IMR-90 (cell line): ENCODE measurements around the gene POU2F2.

ENCODE experiments used
- BHLHE40 ChIP-seq: fragments of 150-350 bp; IDR thresholded peaks from 2 replicates; pipeline ENCODE4 v1.6.1; 2016; ENCODE audit warnings: mild to moderate bottlenecking, low read depth, low read length
- CEBPB ChIP-seq: IDR thresholded peaks from 2 replicates; pipeline ENCODE4 v1.6.1; 2012; ENCODE audit warnings: low read depth, low read length, improper control_type of control experiment
- CHD1 ChIP-seq: IDR thresholded peaks from 2 replicates; pipeline ENCODE4 v1.6.1; 2012; ENCODE audit warnings: low read depth, low read length, improper control_type of control experiment
- ELK1 ChIP-seq: fragments of 150-350 bp; IDR thresholded peaks from 2 replicates; pipeline ENCODE4 v1.6.1; 2016; ENCODE audit warnings: low read depth, mild to moderate bottlenecking, low read length, moderate library complexity, borderline replicate concordance
- FOS ChIP-seq: fragments of 150-350 bp; IDR thresholded peaks from 2 replicates; pipeline ENCODE4 v1.6.1; 2016; ENCODE audit warnings: low read depth, low read length
- MAFK ChIP-seq: IDR thresholded peaks from 2 replicates; pipeline ENCODE4 v1.6.1; 2012; ENCODE audit warnings: low read depth, low read length, improper control_type of control experiment
- MXI1 ChIP-seq: IDR thresholded peaks from 2 replicates; pipeline ENCODE4 v1.6.1; 2012; ENCODE audit warnings: low read depth, mild to moderate bottlenecking, low read length, moderate library complexity, borderline replicate concordance
- POLR2A ChIP-seq: IDR thresholded peaks from 2 replicates; pipeline ENCODE4 v1.6.1; 2012; ENCODE audit warnings: mild to moderate bottlenecking, low read depth, low read length
- RAD21 ChIP-seq: IDR thresholded peaks from 2 replicates; pipeline ENCODE4 v1.6.1; 2012; ENCODE audit warnings: low read length, improper control_type of control experiment
- RCOR1 ChIP-seq: IDR thresholded peaks from 2 replicates; pipeline ENCODE4 v1.6.1; 2012; ENCODE audit warnings: mild to moderate bottlenecking, low read length, improper control_type of control experiment; ENCODE audit not compliant: insufficient replicate concordance
- RFX5 ChIP-seq: IDR thresholded peaks from 2 replicates; pipeline ENCODE4 v1.8.0; 2012; ENCODE audit warnings: low read depth, mild to moderate bottlenecking, low read length, moderate library complexity
- SMC3 ChIP-seq: fragments of 150-350 bp; IDR thresholded peaks from 2 replicates; pipeline ENCODE4 v1.6.1; 2016; ENCODE audit warnings: low read depth, mild to moderate bottlenecking, antibody characterized with exemption, low read length, moderate library complexity
- TF ChIP-seq, protein P1 (sequence below): conservative IDR thresholded peaks from 2 replicates; pipeline ENCODE4 v1.5.1; 2012; ENCODE audit warnings: mild to moderate bottlenecking, low read depth, low read length, improper control_type of control experiment
- TF ChIP-seq, protein P2 (sequence below): fragments of 150-350 bp; IDR thresholded peaks from 2 replicates; pipeline ENCODE4 v1.6.1; 2017; ENCODE audit warnings: mild to moderate bottlenecking, antibody characterized with exemption, low read length, low read depth

GRCh38 chr19:42045575-42045974 is 86.7 kb downstream of the POU2F2 start:
- TF ChIP-seq CEBPB (no peak), POLR2A (no peak), RFX5 (no peak), RCOR1 (no peak), FOS (no peak), MXI1 (no peak), SMC3 (no peak), RAD21 (no peak), MAFK (no peak), ELK1 (no peak), BHLHE40 (no peak), CHD1 (no peak)
- TF ChIP-seq, protein P1, sequence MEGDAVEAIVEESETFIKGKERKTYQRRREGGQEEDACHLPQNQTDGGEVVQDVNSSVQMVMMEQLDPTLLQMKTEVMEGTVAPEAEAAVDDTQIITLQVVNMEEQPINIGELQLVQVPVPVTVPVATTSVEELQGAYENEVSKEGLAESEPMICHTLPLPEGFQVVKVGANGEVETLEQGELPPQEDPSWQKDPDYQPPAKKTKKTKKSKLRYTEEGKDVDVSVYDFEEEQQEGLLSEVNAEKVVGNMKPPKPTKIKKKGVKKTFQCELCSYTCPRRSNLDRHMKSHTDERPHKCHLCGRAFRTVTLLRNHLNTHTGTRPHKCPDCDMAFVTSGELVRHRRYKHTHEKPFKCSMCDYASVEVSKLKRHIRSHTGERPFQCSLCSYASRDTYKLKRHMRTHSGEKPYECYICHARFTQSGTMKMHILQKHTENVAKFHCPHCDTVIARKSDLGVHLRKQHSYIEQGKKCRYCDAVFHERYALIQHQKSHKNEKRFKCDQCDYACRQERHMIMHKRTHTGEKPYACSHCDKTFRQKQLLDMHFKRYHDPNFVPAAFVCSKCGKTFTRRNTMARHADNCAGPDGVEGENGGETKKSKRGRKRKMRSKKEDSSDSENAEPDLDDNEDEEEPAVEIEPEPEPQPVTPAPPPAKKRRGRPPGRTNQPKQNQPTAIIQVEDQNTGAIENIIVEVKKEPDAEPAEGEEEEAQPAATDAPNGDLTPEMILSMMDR = no peak
- TF ChIP-seq, protein P2, sequence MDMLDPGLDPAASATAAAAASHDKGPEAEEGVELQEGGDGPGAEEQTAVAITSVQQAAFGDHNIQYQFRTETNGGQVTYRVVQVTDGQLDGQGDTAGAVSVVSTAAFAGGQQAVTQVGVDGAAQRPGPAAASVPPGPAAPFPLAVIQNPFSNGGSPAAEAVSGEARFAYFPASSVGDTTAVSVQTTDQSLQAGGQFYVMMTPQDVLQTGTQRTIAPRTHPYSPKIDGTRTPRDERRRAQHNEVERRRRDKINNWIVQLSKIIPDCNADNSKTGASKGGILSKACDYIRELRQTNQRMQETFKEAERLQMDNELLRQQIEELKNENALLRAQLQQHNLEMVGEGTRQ = no peak
